Effector memory CD4-positive, alpha-beta T cell (primary cell): ENCODE results near the gene SLC5A5.

Experiments
- DNase-seq, 3 donors: peaks; one replicate each; pipeline ENCODE4 v3.0.0-alpha.2; 2020
- H3K27ac ChIP-seq: 2 replicates; pipeline ENCODE4 v1.7.0; 2013; ENCODE audit warnings: mild to moderate bottlenecking, low read length, moderate library complexity; ENCODE audit not compliant: insufficient read depth, poor library complexity, severe bottlenecking
- H3K27me3 ChIP-seq: replicated peaks from 2 replicates; pipeline ENCODE4 v1.7.0; 2013; ENCODE audit warnings: mild to moderate bottlenecking, low read length; ENCODE audit not compliant: insufficient read depth, control insufficient read depth, poor library complexity, severe bottlenecking
- H3K36me3 ChIP-seq: 2 replicates; pipeline ENCODE4 v1.7.0; 2013; ENCODE audit warnings: mild to moderate bottlenecking, low read length, moderate library complexity; ENCODE audit not compliant: control insufficient read depth, insufficient read depth
- H3K4me1 ChIP-seq: 2 replicates; pipeline ENCODE4 v1.7.0; 2013; ENCODE audit warnings: low read length, mild to moderate bottlenecking; ENCODE audit not compliant: control insufficient read depth, insufficient read depth, poor library complexity, severe bottlenecking
- H3K4me3 ChIP-seq: 2 replicates; pipeline ENCODE4 v1.7.0; 2013; ENCODE audit warnings: low read length, low read depth, mild to moderate bottlenecking; ENCODE audit not compliant: insufficient read depth, poor library complexity, severe bottlenecking
- H3K9me3 ChIP-seq: 2 replicates; pipeline ENCODE4 v1.7.0; 2013; ENCODE audit warnings: mild to moderate bottlenecking, low read length, moderate library complexity; ENCODE audit not compliant: control insufficient read depth

Gene SLC5A5

DNA sequence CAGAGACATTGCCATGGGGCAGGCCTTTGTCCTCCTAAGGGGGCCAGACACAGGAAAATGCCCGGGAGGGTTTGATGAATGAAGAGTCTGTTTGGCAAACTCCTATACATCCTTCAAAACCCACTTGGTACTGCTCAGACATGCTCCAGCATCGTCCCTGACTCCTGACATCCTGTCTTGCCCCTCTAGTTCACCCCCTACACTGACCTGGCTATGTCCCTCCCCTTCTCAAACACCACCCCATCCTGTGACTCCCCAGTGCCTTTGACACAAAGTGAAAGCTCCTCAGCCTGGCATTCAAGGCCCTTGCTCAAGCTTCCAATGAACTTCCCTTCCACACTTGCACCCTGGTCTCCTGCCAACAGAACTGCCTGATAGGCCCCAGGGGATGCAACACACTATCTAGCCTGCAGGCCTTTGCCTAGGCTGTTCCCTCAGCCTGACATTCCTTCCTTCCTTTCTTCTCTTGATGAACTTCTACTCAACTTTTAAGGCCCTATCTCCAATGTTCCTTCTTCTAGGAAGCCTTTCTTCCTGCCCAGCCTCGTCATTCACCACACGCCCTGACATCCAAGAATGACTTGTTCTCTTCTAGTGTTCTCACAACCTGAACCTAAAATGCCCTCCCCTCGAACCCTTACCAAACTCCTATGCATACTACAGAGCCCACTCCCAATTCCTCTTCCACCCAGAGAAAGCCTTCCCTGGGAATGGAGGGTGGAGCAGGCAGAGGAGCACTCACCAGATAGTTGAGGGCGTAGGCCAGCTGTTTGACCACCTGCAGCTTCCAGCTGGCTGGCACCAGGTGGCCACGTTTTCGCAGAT is 36.4 kb upstream of the SLC5A5 start:
- peaks cover 90% of the 10 kb centered on the region for H3K36me3 ChIP-seq
- no peak for DNase-seq
- no peak overlapping the region for H3K4me3 ChIP-seq
- H3K4me1 ChIP-seq: no peaks in the 10 kb centered on the region
- H3K27ac ChIP-seq: no peak overlapping the region
- no peaks in the 10 kb centered on the region for H3K9me3 ChIP-seq
- H3K27me3 ChIP-seq: no peaks in the 10 kb centered on the region

DNA sequence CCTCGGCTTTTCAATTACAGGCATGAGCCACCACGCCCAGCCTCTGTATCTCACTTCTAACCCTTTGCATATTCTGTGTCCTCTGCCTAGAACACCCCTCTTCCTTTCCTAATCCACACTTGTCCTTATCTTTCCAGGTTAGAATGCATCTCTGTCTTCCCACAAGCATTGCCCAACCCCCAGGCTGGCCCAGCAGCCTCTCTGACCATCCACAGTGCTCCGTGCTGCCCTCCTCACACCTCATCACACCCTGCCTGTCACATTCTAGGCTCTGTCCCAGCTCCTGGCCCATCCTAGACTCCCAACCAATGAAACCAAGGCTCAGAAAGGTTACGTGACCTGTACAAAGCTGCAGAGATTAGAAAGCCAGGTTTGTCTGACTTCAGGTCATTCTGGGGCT is 35.2 kb upstream of the SLC5A5 start:
- Histone ChIP-seq H3K9me3 (no peaks in the 10 kb centered on the region), H3K36me3 (peaks cover 89% of the 10 kb centered on the region), H3K27me3 (no peaks in the 10 kb centered on the region), H3K4me1 (no peaks in the 10 kb centered on the region), H3K27ac (no peak overlapping the region), H3K4me3 (no peak overlapping the region)
- DNase-seq: no peak

- peaks cover 88% of the 10 kb centered on the region for H3K36me3 ChIP-seq
- H3K27me3 ChIP-seq: no peaks in the 10 kb centered on the region
- no peaks in the 10 kb centered on the region for H3K9me3 ChIP-seq
Measured at GRCh38 chr19:17837972-17838371, 33.8 kb upstream of the SLC5A5 start.

DNA sequence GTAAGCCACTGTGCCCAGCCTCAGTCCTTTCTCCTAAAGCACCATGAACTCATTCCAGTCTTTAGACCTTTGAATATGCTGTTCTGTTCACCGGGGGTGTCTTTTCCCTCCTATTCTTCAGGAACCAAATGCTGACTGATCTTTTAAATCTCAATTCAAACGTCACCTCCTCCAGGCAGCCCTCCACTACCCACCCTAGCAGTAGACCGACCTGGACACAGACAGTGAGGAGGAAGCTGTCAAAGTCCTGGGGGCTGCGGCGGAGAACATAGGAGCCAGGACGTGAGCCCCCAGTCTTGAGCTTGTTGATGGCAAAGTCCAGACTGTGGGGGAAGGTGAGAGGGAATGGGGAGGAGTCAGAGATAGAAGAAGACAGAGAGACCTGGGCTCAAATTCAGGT is 31.7 kb upstream of the SLC5A5 start:
- DNase-seq: no peak
- H3K27ac ChIP-seq: no peak overlapping the region
- peaks cover 18% of the 10 kb centered on the region for H3K4me1 ChIP-seq
- no peak overlapping the region for H3K4me3 ChIP-seq
- H3K27me3 ChIP-seq: no peaks in the 10 kb centered on the region
- H3K9me3 ChIP-seq: no peaks in the 10 kb centered on the region
- peaks cover 87% of the 10 kb centered on the region for H3K36me3 ChIP-seq

More at GRCh38 chr19:17837972-17838371, 33.8 kb upstream of the SLC5A5 start:
- Histone ChIP-seq H3K4me3 (no peak overlapping the region), H3K27ac (no peak overlapping the region), H3K4me1 (no peaks in the 10 kb centered on the region)
- no peak for DNase-seq

- Histone ChIP-seq H3K4me1 (peaks cover 31% of the 10 kb centered on the region), H3K27me3 (no peaks in the 10 kb centered on the region), H3K4me3 (no peak overlapping the region), H3K27ac (no peak overlapping the region), H3K36me3 (peaks cover 74% of the 10 kb centered on the region), H3K9me3 (no peaks in the 10 kb centered on the region)
- no peak for DNase-seq
Measured at GRCh38 chr19:17841371-17841809, 30.4 kb upstream of the SLC5A5 start.

DNA sequence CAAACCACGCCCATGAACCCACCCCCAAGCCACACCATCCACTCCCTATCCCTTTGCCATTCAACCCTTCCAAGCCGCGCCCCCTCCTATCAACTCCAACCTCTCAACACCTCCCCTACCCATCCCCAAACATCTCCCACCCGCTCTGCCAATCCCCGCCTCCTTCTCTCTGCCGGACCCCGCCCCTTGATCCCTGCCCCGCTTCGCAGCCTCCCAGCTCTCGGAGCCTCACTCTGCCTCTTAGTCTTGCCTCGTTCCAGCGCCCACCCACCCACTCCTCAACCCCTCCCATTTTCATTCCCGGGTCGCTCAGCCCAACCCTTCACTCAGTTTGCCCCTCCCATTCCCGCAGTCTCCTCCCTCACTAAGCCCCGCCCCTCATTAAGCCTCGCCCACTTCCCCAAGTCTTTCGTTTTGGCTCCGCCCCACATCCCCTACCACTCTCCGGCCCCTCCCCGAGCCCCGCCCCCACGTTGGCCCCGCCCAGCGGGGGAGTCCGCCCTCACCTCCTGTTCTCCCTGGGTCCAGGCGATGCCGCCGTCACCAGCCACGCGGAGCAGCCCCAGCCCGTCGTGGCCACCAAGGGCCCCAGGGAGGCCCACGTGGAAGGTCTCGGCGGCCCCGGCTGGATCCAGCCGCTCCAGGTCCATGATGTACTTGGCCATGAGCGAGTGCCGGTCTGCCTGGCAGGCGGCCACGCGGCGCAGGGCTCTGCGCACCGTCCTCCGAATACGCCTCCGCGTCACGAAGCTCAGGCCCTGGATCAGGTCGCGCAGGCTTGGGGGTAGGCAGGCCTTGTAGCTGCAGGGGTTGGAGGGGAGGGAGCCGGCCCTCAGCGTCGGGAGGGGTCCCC is 29.7 kb upstream of the SLC5A5 start:
- H3K9me3 ChIP-seq: no peaks in the 10 kb centered on the region
- peak in 2 of 3 donors; percentile 22 to 24 for DNase-seq
- H3K4me3 ChIP-seq: no peak overlapping the region
- H3K27ac ChIP-seq: no peak overlapping the region
- no peaks in the 10 kb centered on the region for H3K27me3 ChIP-seq
- H3K4me1 ChIP-seq: peaks cover 34% of the 10 kb centered on the region
- peaks cover 69% of the 10 kb centered on the region for H3K36me3 ChIP-seq

DNA sequence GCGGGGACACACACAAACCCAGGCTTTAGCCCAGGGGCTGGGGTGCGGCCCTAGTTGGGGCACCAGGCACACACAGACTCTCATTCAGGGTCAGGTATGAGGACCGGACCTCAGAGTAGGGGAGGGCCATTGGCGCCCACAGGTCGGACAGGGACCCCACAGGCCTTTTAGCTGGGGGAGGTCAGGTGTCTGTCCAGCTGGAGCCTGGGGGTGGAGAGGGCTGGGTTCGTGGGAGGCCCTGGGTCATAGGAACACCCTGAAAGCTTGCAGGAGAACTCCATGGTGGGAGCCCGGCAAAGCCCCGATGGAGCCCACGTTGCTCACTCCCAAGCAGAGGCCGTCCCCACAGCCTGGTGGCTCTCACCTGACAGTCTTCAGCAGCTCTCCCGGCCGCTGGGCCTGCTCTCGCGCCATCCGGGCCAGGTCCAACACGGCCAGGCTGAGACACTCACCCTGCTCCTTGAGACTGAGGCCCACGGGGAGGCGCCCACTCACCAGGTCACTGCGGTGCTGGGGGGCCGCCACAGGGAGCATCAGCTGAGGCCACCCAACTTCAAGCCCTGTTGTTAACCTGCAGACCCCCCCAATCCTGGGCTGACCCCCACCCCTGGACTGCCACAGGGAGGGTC is 29.0 kb upstream of the SLC5A5 start:
- peaks cover 62% of the 10 kb centered on the region for H3K36me3 ChIP-seq

GRCh38 chr19:17843292-17843827 is 28.4 kb upstream of the SLC5A5 start:
- H3K27me3 ChIP-seq: no peaks in the 10 kb centered on the region
- H3K27ac ChIP-seq: peak overlapping the region; percentile 33
- H3K4me1 ChIP-seq: peaks cover 42% of the 10 kb centered on the region
- no peak overlapping the region for H3K4me3 ChIP-seq
- no peaks in the 10 kb centered on the region for H3K9me3 ChIP-seq
- H3K36me3 ChIP-seq: peaks cover 56% of the 10 kb centered on the region
- no peak for DNase-seq

More for the DNA sequence above, 29.0 kb upstream of the SLC5A5 start:
- H3K4me1 ChIP-seq: peaks cover 36% of the 10 kb centered on the region
- no peak for DNase-seq
- peak overlapping the region; percentile 33 for H3K27ac ChIP-seq
- no peak overlapping the region for H3K4me3 ChIP-seq
- no peaks in the 10 kb centered on the region for H3K27me3 ChIP-seq
- H3K9me3 ChIP-seq: no peaks in the 10 kb centered on the region

DNA sequence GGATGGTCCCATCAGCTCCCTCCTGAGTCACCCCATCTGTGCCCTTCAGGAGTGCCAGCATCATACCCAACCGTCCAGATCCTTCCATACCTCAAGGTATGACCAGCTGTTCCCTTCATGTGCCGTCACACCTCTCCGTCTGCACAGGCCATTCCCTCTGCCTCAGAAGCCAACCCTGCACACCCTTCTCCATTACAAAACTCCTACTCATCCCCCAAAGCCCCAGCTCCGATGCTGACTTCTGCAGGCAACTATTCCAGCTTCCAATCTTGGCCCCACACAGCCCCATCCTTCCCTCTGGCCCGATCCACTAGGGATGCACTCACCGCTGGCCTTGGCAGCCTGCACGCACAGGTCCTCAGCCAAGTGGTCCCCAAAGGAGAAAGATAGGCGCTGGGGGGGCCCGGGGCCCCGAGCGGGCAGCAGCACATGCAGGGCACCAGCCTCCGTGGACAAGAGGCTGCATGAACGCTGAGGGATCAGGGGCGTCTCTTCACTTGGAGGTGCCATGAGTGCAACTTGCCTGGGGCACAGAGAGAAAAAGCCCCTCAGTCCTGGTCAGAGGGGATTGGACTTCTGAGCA is 27.7 kb upstream of the SLC5A5 start:
- H3K9me3 ChIP-seq: no peaks in the 10 kb centered on the region
- no peak for DNase-seq
- no peak overlapping the region for H3K27ac ChIP-seq
- H3K36me3 ChIP-seq: peaks cover 52% of the 10 kb centered on the region
- H3K27me3 ChIP-seq: no peaks in the 10 kb centered on the region
- peaks cover 49% of the 10 kb centered on the region for H3K4me1 ChIP-seq
- no peak overlapping the region for H3K4me3 ChIP-seq
